ENCODE measurements around the gene TOR1AIP2.

DNA sequence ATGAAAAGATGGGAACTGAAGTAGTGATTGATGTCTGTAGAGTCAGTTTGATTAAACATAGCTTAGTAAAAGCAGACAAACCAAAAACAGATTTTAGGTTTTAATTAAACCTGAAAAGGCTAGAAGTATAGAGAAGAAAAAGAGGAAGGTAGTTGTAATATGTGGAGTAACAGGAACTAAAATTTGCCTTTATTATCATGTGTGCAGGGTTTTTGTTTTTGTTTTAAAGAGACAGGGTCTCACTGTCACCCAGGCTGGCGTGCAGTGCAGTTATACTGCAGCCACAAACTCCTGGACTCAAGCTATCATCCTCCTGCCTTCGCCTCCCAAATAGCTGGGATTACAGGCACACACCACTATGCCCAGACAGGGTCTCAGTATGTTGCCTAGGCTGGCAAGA lies 10.5 kb upstream of the TOR1AIP2 start:
- no peak for TF ChIP-seq HDGF (IDR thresholded peaks at IDR 0.05; ENCODE audit: borderline replicate concordance)
- no peak for TF ChIP-seq BHLHE40 (IDR thresholded peaks at IDR 0.05; ENCODE audit: borderline replicate concordance)
- no peak for TF ChIP-seq ZNF384 (IDR thresholded peaks at IDR 0.05)
- TF ChIP-seq SP1 (IDR thresholded peaks at IDR 0.05), result no peak
- no peak for TF ChIP-seq L3MBTL2 (conservative IDR thresholded peaks at IDR 0.05)
- no peak for TF ChIP-seq SUZ12 (IDR thresholded peaks at IDR 0.05)
- TF ChIP-seq, protein P1, sequence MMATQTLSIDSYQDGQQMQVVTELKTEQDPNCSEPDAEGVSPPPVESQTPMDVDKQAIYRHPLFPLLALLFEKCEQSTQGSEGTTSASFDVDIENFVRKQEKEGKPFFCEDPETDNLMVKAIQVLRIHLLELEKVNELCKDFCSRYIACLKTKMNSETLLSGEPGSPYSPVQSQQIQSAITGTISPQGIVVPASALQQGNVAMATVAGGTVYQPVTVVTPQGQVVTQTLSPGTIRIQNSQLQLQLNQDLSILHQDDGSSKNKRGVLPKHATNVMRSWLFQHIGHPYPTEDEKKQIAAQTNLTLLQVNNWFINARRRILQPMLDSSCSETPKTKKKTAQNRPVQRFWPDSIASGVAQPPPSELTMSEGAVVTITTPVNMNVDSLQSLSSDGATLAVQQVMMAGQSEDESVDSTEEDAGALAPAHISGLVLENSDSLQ (IDR thresholded peaks at IDR 0.05), result no peak
- TF ChIP-seq FOXK2 (IDR thresholded peaks at IDR 0.05), result no peak
- no peak for TF ChIP-seq NFRKB (IDR thresholded peaks at IDR 0.05)
